Activated T-cell treated with anti-CD3 and anti-CD28 coated beads, Interleukin-2, amount 50 U/mL, for 72 hours (primary cell): ENCODE measurements around the gene DIO1. TPM values are rescaled to one million over a fixed set of nuclear protein-coding genes. Genes with fewer than 3 reads are reported as not detected.
"Not testable (repeated sequence)": the region's sequence is repeated elsewhere in the genome, so short reads cannot be mapped to it uniquely, and the experiment has no call there.

Experiments used
- ATAC-seq, 2 donors: fragments of 150-1000 bp; cut with Tn5 transposase; replicated peaks in 1 of 2; 2 replicates each; pipeline ENCODE4 v1.10.0; 2021; ENCODE audit warnings: moderate library complexity in 2 of 2, mild to moderate bottlenecking in 1 of 2
- DNase-seq, 2 donors: peaks; one replicate each; pipeline ENCODE4 v3.0.0; 2021 to 2022; ENCODE audit warnings: mixed read lengths in 1 of 2
- H3K27ac Mint-ChIP-seq: one replicate; pipeline ENCODE4 v1.8.0; 2022; ENCODE audit warnings: mild to moderate bottlenecking, moderate library complexity, mixed read lengths
- H3K27me3 Mint-ChIP-seq: one replicate; pipeline ENCODE4 v1.8.0; 2022; ENCODE audit warnings: low read depth, mixed read lengths
- H3K36me3 Mint-ChIP-seq, 2 donors: one replicate each; pipeline ENCODE4 v1.8.0; 2022; ENCODE audit warnings: mixed read lengths in 2 of 2, mild to moderate bottlenecking in 1 of 2; ENCODE audit not compliant: insufficient read depth in 2 of 2
- H3K4me1 Mint-ChIP-seq: one replicate; pipeline ENCODE4 v1.8.0; 2022; ENCODE audit warnings: low read depth, mixed read lengths
- H3K4me3 Mint-ChIP-seq, 2 donors: one replicate each; pipeline ENCODE4 v1.8.0; 2022; ENCODE audit warnings: mild to moderate bottlenecking in 2 of 2, mixed read lengths in 2 of 2, moderate library complexity in 2 of 2
- H3K9me3 Mint-ChIP-seq, 2 donors: one replicate each; pipeline ENCODE4 v1.8.0; 2022; ENCODE audit warnings: mixed read lengths in 2 of 2
- total RNA-seq, 2 donors: library from RNA; stranded (reverse); gene quantifications; one replicate each; pipeline ENCODE4 v1.2.3, GENCODE V29; 2022

The DIO1 gene
- total RNA-seq, 2 donors from 2014 or later: not detected

DNA sequence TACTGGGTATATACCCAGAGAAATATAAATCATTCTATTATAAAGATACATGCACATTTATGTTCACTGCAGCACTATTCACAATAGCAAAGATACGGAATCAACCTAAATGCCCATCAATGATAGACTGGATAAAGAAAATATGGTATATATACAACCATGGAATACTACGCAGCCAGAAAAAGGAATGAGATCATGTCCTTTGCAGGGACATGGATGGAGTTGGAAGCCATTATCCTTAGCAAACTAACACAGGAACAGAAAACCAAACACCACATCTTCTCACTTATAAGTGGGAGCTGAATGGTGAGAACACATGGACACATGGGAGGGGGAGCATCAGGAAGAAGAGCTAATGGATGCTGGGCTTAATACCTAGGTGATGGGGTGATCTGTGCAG lies 12.1 kb upstream of the DIO1 start:
- H3K9me3 Mint-ChIP-seq, H3K27ac Mint-ChIP-seq, H3K27me3 Mint-ChIP-seq, H3K4me1 Mint-ChIP-seq, DNase-seq, H3K4me3 Mint-ChIP-seq, ATAC-seq: not testable (repeated sequence)
- peaks cover 5 to 12% of the 10 kb centered on the region in 2 donors for H3K36me3 Mint-ChIP-seq

DNA sequence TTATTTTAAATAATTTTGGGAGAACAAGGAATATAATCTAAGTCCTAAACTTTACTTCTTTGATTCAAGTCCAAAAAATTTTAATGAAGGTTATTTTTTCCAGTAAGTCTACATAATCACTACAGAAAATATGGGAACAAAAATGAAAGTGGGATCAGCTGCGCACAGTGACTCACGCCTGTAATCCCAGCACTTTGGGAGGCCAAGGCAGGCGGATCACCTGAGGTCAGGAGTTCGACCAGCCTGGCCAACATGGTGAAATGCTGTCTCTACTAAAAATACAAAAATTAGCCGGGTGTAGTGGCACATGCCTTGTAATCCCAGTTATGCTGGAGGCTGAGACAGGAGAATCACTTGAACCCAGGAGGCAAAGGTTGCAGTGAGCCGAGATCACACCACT lies 10.4 kb upstream of the DIO1 start:
- H3K4me1 Mint-ChIP-seq: peaks cover 10% of the 10 kb centered on the region
- H3K4me3 Mint-ChIP-seq, DNase-seq, ATAC-seq, H3K27me3 Mint-ChIP-seq, H3K9me3 Mint-ChIP-seq, H3K27ac Mint-ChIP-seq: not testable (repeated sequence)
- H3K36me3 Mint-ChIP-seq: peaks cover 5 to 14% of the 10 kb centered on the region in 2 donors

DNA sequence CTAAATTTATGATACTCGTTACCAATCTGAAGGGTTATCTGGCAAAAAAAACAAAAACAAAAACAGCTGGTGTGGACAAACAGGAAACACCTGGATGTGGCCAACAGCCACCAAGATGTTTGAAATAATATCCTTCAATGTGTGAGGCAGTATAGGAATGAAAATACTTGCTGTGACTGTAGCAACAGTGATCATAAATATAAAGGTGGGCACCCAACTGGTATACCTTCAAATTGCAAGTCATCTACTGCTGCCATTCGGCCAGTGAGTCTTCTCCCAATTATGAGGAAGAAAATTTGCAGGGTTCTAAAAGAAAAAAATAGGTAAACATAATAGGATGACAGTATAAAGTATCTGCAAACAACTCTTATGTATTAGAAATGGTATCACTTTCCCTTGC lies 5.3 kb upstream of the DIO1 start:
- DNase-seq: no peak
- Mint-ChIP-seq H3K9me3 (no peaks in the 10 kb centered on the region), H3K4me3 (peak overlapping the region; percentile 90 to 98), H3K27ac (peak overlapping the region; percentile 99), H3K4me1 (peaks cover 55% of the 10 kb centered on the region), H3K27me3 (no peaks in the 10 kb centered on the region), H3K36me3 (peaks cover 2 to 7% of the 10 kb centered on the region in 2 donors)
- no peak for ATAC-seq

DNA sequence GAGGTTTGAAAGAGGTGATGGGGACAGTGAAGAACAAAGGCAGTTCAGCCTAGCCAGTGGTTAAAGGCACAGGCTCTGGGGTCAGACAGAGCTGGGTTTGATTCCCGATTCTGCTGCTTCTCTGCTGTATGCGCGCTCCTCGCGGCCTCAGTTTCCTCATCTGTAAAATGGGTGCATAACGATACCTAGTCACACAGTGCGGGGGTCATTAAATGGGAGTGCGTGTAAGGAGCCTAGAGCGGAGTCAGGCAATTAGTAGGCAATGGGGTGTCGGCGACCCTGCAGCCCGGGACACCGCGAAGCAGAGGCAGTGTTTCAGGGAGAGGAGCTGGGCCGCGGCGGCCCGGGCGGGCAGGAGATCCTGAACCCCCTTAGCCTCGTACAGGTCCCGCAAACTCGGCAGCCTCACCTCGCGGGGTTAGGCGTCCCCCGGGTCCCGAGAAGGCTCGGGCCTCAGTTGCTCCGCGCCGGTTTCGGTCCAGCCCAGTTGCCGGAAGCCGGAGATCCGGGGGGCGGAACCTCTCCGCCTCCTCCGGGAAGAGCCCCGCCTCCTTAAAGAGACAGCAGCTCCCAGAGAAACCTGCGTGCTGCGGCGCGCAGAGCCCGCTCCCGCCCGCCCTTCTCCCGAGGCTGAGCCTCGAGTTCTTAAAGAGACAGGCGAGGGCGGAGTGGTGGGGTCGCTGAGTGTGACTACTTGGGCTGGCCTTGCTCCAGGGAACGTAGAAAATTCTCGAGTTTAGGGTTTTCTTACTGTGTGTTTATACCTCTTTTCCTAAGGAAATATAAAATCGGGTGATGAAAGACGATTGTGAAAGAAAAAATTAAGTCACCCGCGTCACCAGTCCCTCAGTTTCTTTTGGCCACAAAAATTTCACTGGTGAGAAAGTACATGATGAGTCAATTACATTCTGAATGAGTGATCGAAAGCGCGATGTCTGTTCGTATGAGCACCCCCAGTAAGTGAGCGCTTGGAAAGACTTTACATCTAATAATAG lies 4.4 kb upstream of the DIO1 start, which contains the start of gene YIPF1:
Gene YIPF1 (minus strand): TSS at position 494 of the 995 bp plus-strand sequence. CDS start 860 bp downstream, outside the sequence.
- Mint-ChIP-seq H3K9me3 (no peaks in the 10 kb centered on the region), H3K4me1 (peaks cover 61% of the 10 kb centered on the region), H3K36me3 (peaks cover 2 to 7% of the 10 kb centered on the region in 2 donors), H3K27ac (peak within 1 kb of the TSS; percentile 99), H3K4me3 (peak within 1 kb of the TSS; percentile 90 to 98), H3K27me3 (peaks cover 2% of the 10 kb centered on the region)
- DNase-seq (peak; percentile 90 to 91), ATAC-seq (peak; percentile 87 to 94)

DNA sequence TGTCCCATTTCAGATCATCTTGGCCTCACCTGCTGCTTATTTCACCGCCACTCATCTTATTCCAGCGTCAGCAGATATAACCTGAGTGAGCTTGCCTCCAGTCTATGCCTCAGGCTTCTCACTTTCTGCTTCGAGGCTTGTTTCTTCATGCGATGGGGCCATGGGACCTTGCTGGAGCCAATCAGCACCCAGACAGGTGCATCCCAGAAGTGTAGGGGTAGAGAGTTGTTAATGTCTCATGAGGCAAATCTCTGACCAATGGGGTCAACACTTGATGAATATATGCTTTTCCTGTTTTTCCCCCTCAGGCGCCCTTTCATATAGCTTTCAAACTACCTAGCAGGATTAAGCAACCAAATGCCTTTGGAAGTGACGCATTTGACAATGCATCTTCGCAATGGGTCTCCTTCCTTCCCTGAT lies 3.5 kb upstream of the DIO1 start:
- Mint-ChIP-seq H3K36me3 (peaks cover 2 to 7% of the 10 kb centered on the region in 2 donors), H3K4me1 (peaks cover 54% of the 10 kb centered on the region), H3K9me3 (no peaks in the 10 kb centered on the region), H3K27me3 (peaks cover 9% of the 10 kb centered on the region), H3K4me3 (peak overlapping the region; percentile 90 to 98), H3K27ac (peak overlapping the region; percentile 99)
- DNase-seq (peak; percentile 8 to 9), ATAC-seq (no peak)

DNA sequence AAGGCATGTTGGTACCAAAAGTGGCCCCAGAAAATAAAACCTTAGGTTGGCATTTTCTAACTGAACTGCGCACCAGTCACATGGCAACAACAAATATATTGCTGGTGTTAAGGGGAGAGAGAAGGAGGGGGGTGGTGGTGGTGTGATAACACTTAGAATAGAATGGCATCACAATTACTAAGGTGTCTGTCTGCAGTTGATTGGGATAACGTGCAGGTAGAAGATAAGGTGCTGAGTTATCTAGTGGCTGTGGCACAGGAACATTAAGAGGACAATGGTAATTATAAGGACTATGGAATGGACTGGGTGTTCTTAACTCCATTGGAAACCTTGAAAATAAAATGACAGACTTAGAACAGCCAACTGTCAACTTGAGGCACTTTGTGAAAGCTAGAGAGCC lies 3.0 kb upstream of the DIO1 start:
- H3K4me1 Mint-ChIP-seq: peaks cover 54% of the 10 kb centered on the region
- peak overlapping the region; percentile 90 to 98 for H3K4me3 Mint-ChIP-seq
- H3K36me3 Mint-ChIP-seq: peaks cover 2 to 7% of the 10 kb centered on the region in 2 donors
- DNase-seq: no peak
- no peak for ATAC-seq
- no peaks in the 10 kb centered on the region for H3K9me3 Mint-ChIP-seq
- peaks cover 12% of the 10 kb centered on the region for H3K27me3 Mint-ChIP-seq
- no peak overlapping the region for H3K27ac Mint-ChIP-seq

DNA sequence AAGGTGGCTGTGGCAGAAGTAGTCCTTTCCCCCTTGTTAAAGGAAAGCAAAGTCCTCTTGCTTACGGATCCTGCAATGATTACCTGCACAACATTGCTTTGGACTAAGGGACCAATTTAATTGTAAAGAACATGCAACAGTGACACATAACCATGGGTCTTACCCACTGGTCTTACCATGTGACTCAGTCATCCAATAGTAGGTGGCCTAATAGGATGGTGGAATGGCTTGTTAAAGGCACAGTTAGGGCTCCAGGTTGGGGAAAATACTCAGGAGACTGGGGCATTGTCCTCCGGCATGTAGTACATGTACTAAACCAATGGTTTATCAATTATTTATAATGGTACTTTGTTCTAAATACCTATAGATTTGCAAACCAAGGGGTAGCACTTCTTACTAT lies 2.3 kb upstream of the DIO1 start:
- Mint-ChIP-seq H3K9me3 (no peaks in the 10 kb centered on the region), H3K4me3 (no peak overlapping the region), H3K36me3 (peaks cover 2 to 7% of the 10 kb centered on the region in 2 donors), H3K27ac (no peak overlapping the region), H3K27me3 (peaks cover 12% of the 10 kb centered on the region), H3K4me1 (peaks cover 54% of the 10 kb centered on the region)
- no peak for DNase-seq
- no peak for ATAC-seq

DNA sequence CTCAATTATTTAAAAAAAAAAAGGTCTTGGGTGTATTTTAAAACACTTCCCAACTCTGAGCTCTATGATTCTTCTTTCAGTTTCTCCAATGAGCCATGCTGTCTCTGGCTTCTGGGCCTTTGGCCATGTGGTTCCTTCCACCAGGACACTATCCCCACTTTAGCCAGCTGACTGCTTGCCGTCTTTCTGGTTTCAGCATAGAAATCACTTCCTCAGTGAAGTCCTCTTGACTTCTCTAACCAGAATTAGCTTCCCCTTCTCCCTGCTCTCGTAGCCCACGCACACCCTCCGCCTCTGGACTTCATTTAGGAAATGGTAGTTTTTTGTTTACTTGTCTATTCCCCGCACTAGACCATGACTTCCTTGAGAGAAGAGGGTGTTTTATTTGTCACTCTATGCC lies 1.1 kb upstream of the DIO1 start:
- ATAC-seq: no peak
- Mint-ChIP-seq H3K27me3 (peaks cover 12% of the 10 kb centered on the region), H3K36me3 (peaks cover 2 to 5% of the 10 kb centered on the region in 2 donors), H3K4me1 (peaks cover 54% of the 10 kb centered on the region), H3K27ac (no peak overlapping the region), H3K4me3 (no peak overlapping the region), H3K9me3 (no peaks in the 10 kb centered on the region)
- no peak for DNase-seq

DNA sequence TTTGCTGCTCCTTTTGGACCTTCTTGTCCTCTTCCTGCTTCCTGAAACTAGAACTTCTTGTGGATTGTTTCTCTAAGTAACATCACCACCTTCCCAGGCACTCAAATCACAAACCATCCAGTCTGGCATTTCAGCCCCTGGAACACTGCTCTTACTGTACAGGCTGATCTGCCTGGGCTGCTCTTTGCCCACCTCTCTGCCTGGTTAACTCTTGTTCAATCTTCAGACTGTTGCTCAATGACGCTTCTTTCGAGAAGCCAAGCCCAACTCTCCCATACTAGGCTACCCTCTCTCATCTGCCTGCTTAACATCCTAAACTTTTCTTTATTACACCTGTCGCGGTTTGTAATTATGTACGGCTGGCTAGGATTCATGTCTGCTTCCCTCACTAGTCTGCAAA lies 657 bp downstream of the DIO1 start:
- Mint-ChIP-seq H3K9me3 (no peaks in the 10 kb centered on the region), H3K4me1 (peaks cover 42% of the 10 kb centered on the region), H3K4me3 (no peak overlapping the region), H3K27ac (no peak overlapping the region), H3K27me3 (peaks cover 12% of the 10 kb centered on the region), H3K36me3 (no peaks in the 10 kb centered on the region)
- DNase-seq (no peak), ATAC-seq (no peak)

DNA sequence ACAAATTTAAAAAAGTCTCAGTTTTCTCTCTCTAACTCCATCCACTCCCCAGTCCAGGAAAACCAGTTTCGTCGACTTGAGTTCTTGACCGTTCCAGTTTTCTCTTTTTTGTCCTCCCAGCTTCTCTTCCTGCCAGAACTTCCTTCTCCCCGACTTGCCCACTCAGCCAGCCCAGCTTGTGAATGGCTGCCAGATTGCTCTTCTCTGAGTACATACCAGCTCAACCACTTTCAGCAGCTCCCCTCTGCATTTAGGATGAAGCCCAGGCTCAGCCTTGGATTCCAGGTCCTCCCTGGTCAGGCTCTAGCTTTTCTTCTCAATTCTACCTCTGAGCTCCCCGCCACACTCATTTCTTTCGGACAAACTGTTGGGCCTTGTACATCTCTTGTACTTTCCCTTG lies 1.4 kb downstream of the DIO1 start:
- no peak overlapping the region for H3K27ac Mint-ChIP-seq

DNA sequence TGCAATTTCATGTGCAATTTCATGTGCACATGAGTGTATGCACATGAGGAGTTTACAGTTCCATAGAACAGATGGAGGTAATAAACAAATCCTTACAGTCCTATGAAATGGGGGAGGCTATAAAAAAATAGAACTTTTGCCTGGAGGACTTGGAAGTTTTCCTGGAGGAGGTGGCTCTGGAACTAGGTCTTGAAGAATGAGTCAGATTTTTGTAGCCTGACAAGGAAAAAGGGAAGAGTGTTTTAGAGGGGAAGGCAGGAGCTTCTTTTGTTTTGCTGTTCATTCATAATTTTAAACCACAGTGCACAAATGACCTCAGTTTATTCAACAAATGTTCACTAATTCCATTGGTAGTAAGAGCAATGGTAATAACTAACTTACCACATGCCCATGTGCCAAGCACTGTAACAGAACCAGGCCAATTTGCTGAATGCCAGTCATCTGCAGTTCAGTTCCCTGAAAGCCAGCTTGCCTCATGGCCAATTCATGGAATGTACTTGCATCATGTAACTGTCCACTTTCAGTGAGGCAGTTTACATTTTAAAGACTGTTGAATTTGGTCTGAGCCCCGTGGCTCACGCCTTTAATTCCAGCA lies 2.7 kb downstream of the DIO1 start:
- ATAC-seq: no peak
- no peak for DNase-seq
- Mint-ChIP-seq H3K27ac (no peak overlapping the region), H3K27me3 (peaks cover 12% of the 10 kb centered on the region), H3K9me3 (no peaks in the 10 kb centered on the region), H3K36me3 (no peaks in the 10 kb centered on the region), H3K4me3 (no peak overlapping the region), H3K4me1 (peaks cover 34% of the 10 kb centered on the region)

More for the DNA sequence above, 1.4 kb downstream of the DIO1 start:
- no peaks in the 10 kb centered on the region for H3K9me3 Mint-ChIP-seq
- no peak for DNase-seq
- H3K36me3 Mint-ChIP-seq: no peaks in the 10 kb centered on the region
- H3K4me3 Mint-ChIP-seq: no peak overlapping the region
- H3K27me3 Mint-ChIP-seq: peaks cover 12% of the 10 kb centered on the region
- peaks cover 36% of the 10 kb centered on the region for H3K4me1 Mint-ChIP-seq
- no peak for ATAC-seq

DNA sequence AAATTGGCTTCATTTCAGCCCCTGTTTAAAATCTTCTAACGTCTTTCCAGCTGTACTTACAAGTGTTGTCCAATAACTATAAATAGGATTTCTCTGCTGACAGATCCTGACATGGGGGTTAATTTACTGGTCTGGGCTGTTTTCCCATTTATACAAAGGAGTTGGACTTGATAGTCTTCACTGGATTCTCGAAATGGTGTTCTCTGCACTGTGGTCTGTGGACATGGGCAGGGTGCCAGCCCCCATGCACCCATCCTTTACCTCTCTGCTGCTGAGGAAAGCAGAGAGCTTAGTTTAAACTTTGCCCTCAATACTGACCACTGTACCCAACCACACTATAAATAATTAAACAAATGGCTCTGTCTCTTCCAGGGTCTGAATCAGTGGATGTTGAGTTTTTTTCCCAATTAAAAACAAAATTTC lies 5.2 kb downstream of the DIO1 start:
- ATAC-seq (no peak), DNase-seq (no peak)
- no peaks in the 10 kb centered on the region for H3K9me3 Mint-ChIP-seq
- H3K27ac Mint-ChIP-seq: no peak overlapping the region
- H3K27me3 Mint-ChIP-seq: peaks cover 12% of the 10 kb centered on the region
- H3K4me1 Mint-ChIP-seq: peaks cover 12% of the 10 kb centered on the region
- no peak overlapping the region for H3K4me3 Mint-ChIP-seq
- no peaks in the 10 kb centered on the region for H3K36me3 Mint-ChIP-seq

DNA sequence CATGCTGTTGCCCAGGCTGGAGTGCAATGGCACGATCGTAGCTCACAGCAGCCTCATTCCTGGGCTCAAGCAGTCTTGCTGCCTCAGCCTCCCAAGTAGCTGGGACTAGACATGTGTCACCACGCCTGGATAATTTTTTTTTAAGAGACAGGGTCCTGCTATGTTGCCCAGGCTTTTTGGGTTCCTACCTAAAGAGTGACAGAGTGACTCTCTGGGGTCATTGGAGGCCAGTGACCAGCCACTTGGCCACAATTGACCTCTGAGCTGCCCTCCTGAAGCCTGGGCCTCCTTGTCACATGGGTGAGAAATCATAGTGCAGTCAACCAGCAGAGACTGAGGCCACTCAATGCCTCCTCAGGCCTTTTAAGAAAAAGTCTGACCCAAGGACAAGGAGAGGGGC lies 5.7 kb downstream of the DIO1 start:
- Mint-ChIP-seq H3K4me1 (peaks cover 11% of the 10 kb centered on the region), H3K27ac (no peak overlapping the region), H3K4me3 (no peak overlapping the region), H3K36me3 (no peaks in the 10 kb centered on the region), H3K27me3 (peaks cover 9% of the 10 kb centered on the region), H3K9me3 (no peaks in the 10 kb centered on the region)
- DNase-seq (no peak), ATAC-seq (no peak)
